Measurements from ENCODE around the gene PARS2.

GRCh38 chr1:54795356-54795665 lies 31.0 kb upstream of the PARS2 start:
- no peak for TF ChIP-seq POLR2A (IDR thresholded peaks at IDR 0.05)
- no peak for TF ChIP-seq CTCF (IDR thresholded peaks at IDR 0.05)

Data from prostate gland (tissue), 2 donors.